Activated CD4-positive, alpha-beta T cell treated with anti-CD3 and anti-CD28 coated beads, Interleukin-2, Interleukin-6, amounts not matched to agents 100 ng/mL and 50 ng/mL, durations not matched to agents 16 hours and 8 hours (primary cell): ENCODE results near the gene DDIT3.
"Not testable (repeated sequence)": the region's sequence is repeated elsewhere in the genome, so short reads cannot be mapped to it uniquely, and the experiment has no call there.

ENCODE experiments used
- DNase-seq: peaks from one replicate; pipeline ENCODE4 v3.0.0-alpha.2; 2020

The DDIT3 gene

GRCh38 chr12:57520053-57520818 is at the start of gene DDIT3:
Gene DDIT3, minus strand, starts transcription at chr12:57520514. Its CDS starts 3,108 bp downstream, at chr12:57517406.
- DNase-seq: peak; percentile 100

- DNase-seq: no peak
These were observed 49.5 kb upstream of the DDIT3 start for GRCh38 chr12:57569858-57570257.

- no peak for DNase-seq
These were observed 48.5 kb upstream of the DDIT3 start for GRCh38 chr12:57568838-57569237.

- no peak for DNase-seq
These were observed 43.9 kb upstream of the DDIT3 start for GRCh38 chr12:57564178-57564740.

GRCh38 chr12:57563358-57563757 is 43.0 kb upstream of the DDIT3 start:
- no peak for DNase-seq

- DNase-seq: not testable (repeated sequence)
These were observed 40.8 kb upstream of the DDIT3 start for GRCh38 chr12:57561117-57561516.

GRCh38 chr12:57560516-57560915 is 40.2 kb upstream of the DDIT3 start:
- no peak for DNase-seq

GRCh38 chr12:57558864-57559263 is 38.5 kb upstream of the DDIT3 start:
- no peak for DNase-seq

GRCh38 chr12:57554897-57555296 is 34.6 kb upstream of the DDIT3 start:
- no peak for DNase-seq

GRCh38 chr12:57554453-57554852 is 34.1 kb upstream of the DDIT3 start:
- no peak for DNase-seq

- no peak for DNase-seq
These were observed 33.3 kb upstream of the DDIT3 start for GRCh38 chr12:57553343-57554202.

GRCh38 chr12:57552835-57553313 is 32.6 kb upstream of the DDIT3 start:
- no peak for DNase-seq

- no peak for DNase-seq
These were observed 32.0 kb upstream of the DDIT3 start for GRCh38 chr12:57552306-57552651.

GRCh38 chr12:57551637-57552305 is 31.5 kb upstream of the DDIT3 start:
- DNase-seq: no peak

GRCh38 chr12:57550641-57551549 is 30.6 kb upstream of the DDIT3 start:
- no peak for DNase-seq

- DNase-seq: peak; percentile 65
These were observed 29.8 kb upstream of the DDIT3 start, which contains the start of gene KIF5A for GRCh38 chr12:57549909-57550640. Gene KIF5A, plus strand, starts transcription at chr12:57550044. Its CDS starts 228 bp downstream, at chr12:57550272.

GRCh38 chr12:57549203-57549908 is 29.0 kb upstream of the DDIT3 start:
- DNase-seq: no peak

- no peak for DNase-seq
These were observed 28.2 kb upstream of the DDIT3 start for GRCh38 chr12:57548488-57548887.

GRCh38 chr12:57548013-57548315 is 27.6 kb upstream of the DDIT3 start:
- DNase-seq: no peak

- DNase-seq: no peak
These were observed 27.1 kb upstream of the DDIT3 start for GRCh38 chr12:57547288-57548012.
